ENCODE measurements around the gene SYNE1. TPM values are rescaled to one million over a fixed set of nuclear protein-coding genes. Genes with fewer than 3 reads are reported as not detected.
"Not testable (repeated sequence)": the region's sequence is repeated elsewhere in the genome, so short reads cannot be mapped to it uniquely, and the experiment has no call there.

SYNE1 gene
- total RNA-seq, 1 donor, result 143 TPM

GRCh38 chr6:152503546-152503945 is 133.6 kb downstream of the SYNE1 start:
- no peaks in the 10 kb centered on the region for H3K9me3 ChIP-seq (ENCODE audit: low read depth, low read length)
- H3K4me1 ChIP-seq (ENCODE audit: insufficient read depth, low read length), result no peaks in the 10 kb centered on the region
- no peak overlapping the region for H3K4me3 ChIP-seq (ENCODE audit: low read length)
- H3K27me3 ChIP-seq (ENCODE audit: insufficient read depth, low read length), result no peaks in the 10 kb centered on the region

GRCh38 chr6:152502421-152503188 is 134.6 kb downstream of the SYNE1 start:
- H3K4me3 ChIP-seq (ENCODE audit: low read length), result no peak overlapping the region
- H3K27me3 ChIP-seq (ENCODE audit: insufficient read depth, low read length), result no peaks in the 10 kb centered on the region
- no peaks in the 10 kb centered on the region for H3K4me1 ChIP-seq (ENCODE audit: insufficient read depth, low read length)
- no peaks in the 10 kb centered on the region for H3K9me3 ChIP-seq (ENCODE audit: low read depth, low read length)

- Histone ChIP-seq H3K4me1 (ENCODE audit: insufficient read depth, low read length) (no peaks in the 10 kb centered on the region), H3K27me3 (ENCODE audit: insufficient read depth, low read length) (no peaks in the 10 kb centered on the region), H3K9me3 (ENCODE audit: low read depth, low read length) (no peaks in the 10 kb centered on the region), H3K4me3 (ENCODE audit: low read length) (no peak overlapping the region)
Observed at GRCh38 chr6:152499931-152500330, 137.2 kb downstream of the SYNE1 start.

DNA sequence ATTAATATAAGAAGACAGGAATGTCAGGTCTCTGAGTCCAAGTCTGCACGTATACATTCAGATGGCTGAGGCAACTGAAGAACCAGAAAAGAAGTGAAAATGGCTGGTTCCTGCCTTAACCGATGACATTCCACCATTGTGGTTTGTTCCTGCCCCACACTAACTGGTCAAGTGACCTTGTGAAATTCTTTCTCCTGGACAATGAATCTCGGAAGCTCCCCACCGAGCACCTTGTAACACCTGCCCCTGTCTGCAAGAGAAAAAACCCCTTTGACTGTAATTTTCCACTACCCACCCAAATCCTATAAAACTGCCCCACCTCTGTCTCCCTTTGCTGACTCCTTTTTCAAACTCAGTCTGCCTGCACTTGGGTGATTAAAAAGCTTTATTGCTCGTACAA is 140.4 kb downstream of the SYNE1 start:
- Histone ChIP-seq H3K27me3 (ENCODE audit: insufficient read depth, low read length) (no peaks in the 10 kb centered on the region), H3K4me3 (ENCODE audit: low read length) (no peak overlapping the region), H3K4me1 (ENCODE audit: insufficient read depth, low read length) (no peaks in the 10 kb centered on the region), H3K9me3 (ENCODE audit: low read depth, low read length) (no peaks in the 10 kb centered on the region)

GRCh38 chr6:152495456-152495855 is 141.7 kb downstream of the SYNE1 start:
- H3K27me3 ChIP-seq (ENCODE audit: insufficient read depth, low read length); H3K4me3 ChIP-seq (ENCODE audit: low read length); H3K9me3 ChIP-seq (ENCODE audit: low read depth, low read length); H3K4me1 ChIP-seq (ENCODE audit: insufficient read depth, low read length): not testable (repeated sequence)

DNA sequence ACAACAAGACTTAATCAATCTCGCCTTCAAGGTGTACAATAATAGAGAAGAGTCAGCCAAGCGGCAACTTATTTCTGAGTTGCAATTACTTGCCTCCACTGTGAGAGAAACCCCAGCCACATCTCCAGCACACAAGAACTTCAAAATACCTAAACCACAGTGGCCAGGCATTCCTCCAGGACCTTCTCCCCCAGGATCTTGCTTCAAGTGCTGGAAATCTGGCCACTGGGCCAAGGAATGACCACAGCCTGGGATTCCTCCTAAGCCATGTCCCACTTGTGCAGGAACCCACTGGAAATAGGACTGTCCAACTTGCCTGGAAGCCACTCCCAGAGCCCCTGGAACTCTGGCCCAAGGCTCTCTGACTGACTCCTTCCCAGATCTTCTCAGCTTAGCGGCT is 144.9 kb downstream of the SYNE1 start:
- not testable (repeated sequence) for H3K27me3 ChIP-seq (ENCODE audit: insufficient read depth, low read length); H3K4me3 ChIP-seq (ENCODE audit: low read length); H3K4me1 ChIP-seq (ENCODE audit: insufficient read depth, low read length); H3K9me3 ChIP-seq (ENCODE audit: low read depth, low read length)

- not testable (repeated sequence) for H3K27me3 ChIP-seq (ENCODE audit: insufficient read depth, low read length); H3K4me1 ChIP-seq (ENCODE audit: insufficient read depth, low read length); H3K9me3 ChIP-seq (ENCODE audit: low read depth, low read length); H3K4me3 ChIP-seq (ENCODE audit: low read length)
Observed at GRCh38 chr6:152491501-152491900, 145.7 kb downstream of the SYNE1 start.

- H3K9me3 ChIP-seq (ENCODE audit: low read depth, low read length); H3K4me1 ChIP-seq (ENCODE audit: insufficient read depth, low read length): not testable (repeated sequence)
Observed at GRCh38 chr6:152490971-152491378, 146.2 kb downstream of the SYNE1 start.

DNA sequence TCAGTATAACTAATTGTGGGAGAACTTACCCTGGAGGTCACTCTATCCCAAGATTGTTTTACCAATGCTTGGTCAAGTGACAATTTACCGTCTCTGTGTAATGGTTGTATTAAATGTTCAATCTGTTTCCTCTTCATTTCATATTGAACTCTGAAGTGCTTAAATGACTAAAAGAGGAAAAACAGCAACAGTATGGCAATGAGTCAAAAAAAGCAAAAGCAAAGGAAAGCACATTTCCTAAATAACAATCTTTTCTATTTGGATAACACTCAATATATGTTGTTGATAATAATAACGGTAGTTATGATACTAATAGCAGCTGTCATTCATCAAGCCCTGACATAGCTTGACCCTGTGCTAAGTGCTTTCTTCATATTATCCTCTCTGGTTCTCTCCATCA is 152.4 kb downstream of the SYNE1 start:
- Histone ChIP-seq H3K9me3 (ENCODE audit: low read depth, low read length) (no peaks in the 10 kb centered on the region), H3K4me3 (ENCODE audit: low read length) (no peak overlapping the region), H3K4me1 (ENCODE audit: insufficient read depth, low read length) (no peaks in the 10 kb centered on the region), H3K27me3 (ENCODE audit: insufficient read depth, low read length) (no peaks in the 10 kb centered on the region)

More at GRCh38 chr6:152490971-152491378, 146.2 kb downstream of the SYNE1 start:
- not testable (repeated sequence) for H3K4me3 ChIP-seq (ENCODE audit: low read length); H3K27me3 ChIP-seq (ENCODE audit: insufficient read depth, low read length)

- H3K9me3 ChIP-seq (ENCODE audit: low read depth, low read length), result no peaks in the 10 kb centered on the region
Observed at GRCh38 chr6:152482289-152482688, 154.9 kb downstream of the SYNE1 start.

DNA sequence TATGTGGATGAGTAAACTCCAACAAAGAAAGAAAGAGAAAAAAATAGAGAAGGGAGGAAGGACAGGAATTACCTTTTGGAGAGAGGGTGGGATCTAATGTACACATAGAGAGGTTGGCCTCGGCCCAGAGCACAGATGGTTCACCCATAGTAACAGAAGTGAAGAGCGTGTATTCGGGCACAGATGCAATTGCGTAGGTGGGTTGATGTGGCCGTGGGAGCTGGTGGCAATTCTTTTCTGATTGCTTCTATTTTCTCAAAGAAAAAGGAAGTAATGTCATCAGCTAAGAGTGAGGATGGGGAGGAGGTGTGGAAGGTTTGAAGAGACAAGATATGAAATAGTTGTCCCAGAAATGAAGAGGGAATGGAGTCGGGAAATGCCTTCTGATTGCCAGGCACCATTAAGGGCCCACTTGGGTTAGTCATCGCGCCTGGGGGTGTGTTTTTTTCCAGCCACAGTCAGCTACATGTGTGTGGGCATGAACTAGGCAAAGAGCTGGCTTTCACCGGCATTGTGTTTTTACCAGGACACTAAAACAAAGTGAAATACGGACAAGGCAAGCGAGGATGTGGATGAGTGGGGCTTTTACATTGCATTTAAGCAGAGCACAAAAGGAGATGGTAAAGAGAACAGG is 158.7 kb downstream of the SYNE1 start:
- H3K4me3 ChIP-seq (ENCODE audit: low read length), result no peak overlapping the region
- H3K9me3 ChIP-seq (ENCODE audit: low read depth, low read length), result no peaks in the 10 kb centered on the region
- H3K27me3 ChIP-seq (ENCODE audit: insufficient read depth, low read length), result no peaks in the 10 kb centered on the region
- no peaks in the 10 kb centered on the region for H3K4me1 ChIP-seq (ENCODE audit: insufficient read depth, low read length)

More at GRCh38 chr6:152482289-152482688, 154.9 kb downstream of the SYNE1 start:
- no peak overlapping the region for H3K4me3 ChIP-seq (ENCODE audit: low read length)
- no peaks in the 10 kb centered on the region for H3K27me3 ChIP-seq (ENCODE audit: insufficient read depth, low read length)
- no peaks in the 10 kb centered on the region for H3K4me1 ChIP-seq (ENCODE audit: insufficient read depth, low read length)

DNA sequence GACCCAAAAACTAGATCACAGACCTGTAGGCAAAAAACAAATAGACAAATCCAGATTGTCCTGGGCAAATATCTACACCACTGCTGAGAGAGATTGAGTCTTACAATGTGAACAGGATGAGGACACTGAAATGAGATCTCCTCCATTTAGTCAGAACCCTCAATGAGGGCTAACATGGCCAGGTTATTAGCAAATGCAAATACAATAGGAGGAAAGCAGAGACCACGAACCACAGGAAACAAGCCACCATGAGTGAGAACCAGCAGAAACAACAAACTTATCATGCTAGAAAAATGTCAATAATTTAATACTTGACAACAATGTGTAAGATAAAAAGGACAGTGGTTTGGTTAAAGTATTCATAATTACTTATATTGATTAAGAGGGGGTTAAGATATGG is 162.8 kb downstream of the SYNE1 start:
- Histone ChIP-seq H3K9me3 (ENCODE audit: low read depth, low read length) (no peaks in the 10 kb centered on the region), H3K27me3 (ENCODE audit: insufficient read depth, low read length) (no peaks in the 10 kb centered on the region), H3K4me3 (ENCODE audit: low read length) (no peak overlapping the region), H3K4me1 (ENCODE audit: insufficient read depth, low read length) (no peaks in the 10 kb centered on the region)

- Histone ChIP-seq H3K9me3 (ENCODE audit: low read depth, low read length) (no peaks in the 10 kb centered on the region), H3K4me1 (ENCODE audit: insufficient read depth, low read length) (no peaks in the 10 kb centered on the region), H3K27me3 (ENCODE audit: insufficient read depth, low read length) (no peaks in the 10 kb centered on the region), H3K4me3 (ENCODE audit: low read length) (no peak overlapping the region)
Observed at GRCh38 chr6:152472325-152472724, 164.8 kb downstream of the SYNE1 start.

DNA sequence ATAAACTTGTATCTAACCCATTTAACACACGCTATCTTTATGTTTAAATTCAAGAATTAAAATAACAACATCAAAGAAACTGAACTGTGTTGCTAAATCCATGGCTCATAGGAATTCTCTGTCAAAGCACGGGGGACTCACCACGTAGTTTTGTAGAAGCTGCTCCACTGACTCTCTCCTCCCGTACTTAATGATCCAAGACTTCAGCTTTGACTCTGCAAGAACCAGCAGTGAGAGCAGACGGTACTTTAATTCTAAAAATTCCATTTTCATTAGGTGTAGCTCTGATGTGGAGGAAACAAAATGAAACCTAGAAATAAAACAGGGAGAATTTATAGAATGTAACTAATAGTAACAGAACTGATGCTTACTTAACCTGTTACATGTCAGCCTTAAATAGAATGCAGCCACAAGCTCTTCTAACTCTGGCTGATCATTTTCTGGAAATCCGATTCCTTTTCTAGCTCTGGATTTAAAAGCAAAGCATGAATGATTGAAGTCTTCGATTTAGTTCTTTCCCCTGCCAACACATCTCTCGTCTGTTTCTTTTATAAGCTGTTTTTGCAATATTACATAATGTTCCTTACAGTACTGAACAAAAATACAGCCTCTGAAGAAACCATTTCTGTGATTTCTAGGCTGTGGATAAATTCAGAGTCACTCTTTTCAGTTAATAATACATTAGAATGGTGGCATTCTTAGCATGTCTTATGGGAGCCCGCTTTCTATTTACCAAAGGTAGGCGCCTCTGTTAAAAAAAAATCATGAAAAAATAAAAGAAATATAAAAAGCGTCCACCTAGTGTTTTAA is 165.5 kb downstream of the SYNE1 start:
- Histone ChIP-seq H3K4me3 (ENCODE audit: low read length) (no peak overlapping the region), H3K4me1 (ENCODE audit: insufficient read depth, low read length) (no peaks in the 10 kb centered on the region), H3K9me3 (ENCODE audit: low read depth, low read length) (no peaks in the 10 kb centered on the region), H3K27me3 (ENCODE audit: insufficient read depth, low read length) (no peaks in the 10 kb centered on the region)

DNA sequence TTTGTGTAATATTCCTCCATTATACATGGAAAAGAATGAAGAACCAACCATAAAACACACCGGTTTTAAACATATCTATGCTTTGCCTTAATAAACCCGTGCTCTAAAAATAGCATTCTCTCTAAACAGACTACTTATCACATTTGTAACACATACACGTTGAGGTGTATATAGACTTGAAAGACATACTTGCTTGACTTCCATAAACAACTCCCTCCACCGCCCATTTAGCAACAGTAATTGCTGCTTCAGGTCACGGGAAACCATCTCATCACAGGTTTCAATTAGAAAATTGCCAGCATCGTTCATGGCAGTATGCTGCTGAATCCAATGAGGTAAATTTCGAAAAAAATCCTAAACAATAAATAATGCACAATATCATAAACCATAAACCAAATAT is 174.0 kb downstream of the SYNE1 start:
- no peaks in the 10 kb centered on the region for H3K27me3 ChIP-seq (ENCODE audit: insufficient read depth, low read length)
- no peaks in the 10 kb centered on the region for H3K4me1 ChIP-seq (ENCODE audit: insufficient read depth, low read length)
- no peaks in the 10 kb centered on the region for H3K9me3 ChIP-seq (ENCODE audit: low read depth, low read length)
- no peak overlapping the region for H3K4me3 ChIP-seq (ENCODE audit: low read length)

Data from mononuclear cell (primary cell).